Cardiac septum (tissue), 1 donor: Measurements from ENCODE around the gene ZNF766. TPM values are rescaled to one million over a fixed set of nuclear protein-coding genes. Genes with fewer than 3 reads are reported as not detected.

Experiments
- DNase-seq: peaks from one replicate; pipeline ENCODE4 v3.0.0-alpha.2; 2020; ENCODE audit warnings: low spot score
- intact Hi-C: fragments of 100-400 bp; cut with DNase I; formaldehyde crosslinking; loops from one replicate; pipeline ENCODE4 v1.14.0; 2022
- microRNA-seq: library from miRNA; unstranded; fragments of <30 nt; microRNA quantifications from one replicate; pipeline ENCODE4 v1.2.0, GENCODE V29; 2020
- total RNA-seq: library from RNA; stranded (reverse); fragmentation: NEBNext Ultra II Directional; extraction: Animal tissue kit (Norgen Biotek cat#: 25700); gene quantifications from one replicate; pipeline ENCODE4 v1.2.1, GENCODE V29; 2021
- donor health status: DM: no; HTN: no; CAD: no.

Gene ZNF766
- total RNA-seq, 1 donor from 2014 or later, result 11.4 TPM

GRCh38 chr19:52345162-52345561 is 75.8 kb downstream of the ZNF766 start:
- no peak for DNase-seq
- intact Hi-C loops, result no loop called here

Small RNA genes within 50 kb of the gene (microRNA-seq; reads per million reads assigned to microRNA genes)
- gene MIR643, result 1.3 reads per million
- not detected for gene MIR6801

Other genes starting within 250 kb of the ZNF766 start
- 6.4 TPM for gene ZNF614, start 241.2 kb upstream of the ZNF766 start, total RNA-seq
- 9.6 TPM for gene ZNF432, start 220.7 kb upstream of the ZNF766 start, total RNA-seq
- gene ZNF841, start 173.8 kb upstream of the ZNF766 start, total RNA-seq, result 13.2 TPM
- gene ZNF616, start 129.6 kb upstream of the ZNF766 start, total RNA-seq, result 4.3 TPM
- 5.9 TPM for gene ZNF836, start 98.0 kb upstream of the ZNF766 start, total RNA-seq
- gene PPP2R1A, start 79.5 kb upstream of the ZNF766 start, total RNA-seq, result 466 TPM
- 13.0 TPM for gene ZNF480, start 27.6 kb downstream of the ZNF766 start, total RNA-seq
- 2.8 TPM for gene ZNF610, start 66.7 kb downstream of the ZNF766 start, total RNA-seq
- gene ZNF880, start 100.3 kb downstream of the ZNF766 start, total RNA-seq, result 18.3 TPM
- gene ZNF528, start 128.3 kb downstream of the ZNF766 start, total RNA-seq, result 21.5 TPM
- gene ZNF534, start 159.6 kb downstream of the ZNF766 start, total RNA-seq, result 0.73 TPM
- 2.6 TPM for gene ZNF578, start 184.0 kb downstream of the ZNF766 start, total RNA-seq